Small intestine (tissue), 7 donors: ENCODE data around the gene AGPS. TPM values are rescaled to one million over a fixed set of nuclear protein-coding genes. Genes with fewer than 3 reads are reported as not detected.

Source experiments
- DNase-seq, 2 donors: peaks; one replicate each; pipeline versions ENCODE4 v3.0.0 to v3.0.0-alpha.2; 2013
- FAIRE-seq: peaks from 2 replicates; lab custom pipeline; 2012; peaks lifted over from hg19 to GRCh38; lab: Jason Lieb, UNC
- H3K27ac ChIP-seq, 3 donors: one replicate each; pipeline ENCODE4 v1.5.1; 2013; ENCODE audit warnings: low read length in 2 of 3, mild to moderate bottlenecking in 2 of 3, control low read depth in 1 of 3, inconsistent platforms in 1 of 3, low read depth in 1 of 3, moderate library complexity in 1 of 3
- H3K27me3 ChIP-seq, 3 donors: one replicate each; pipeline ENCODE4 v1.6.1; 2013; ENCODE audit warnings: low read length in 3 of 3, inconsistent platforms in 1 of 3; ENCODE audit not compliant: control insufficient read depth in 3 of 3, insufficient read depth in 3 of 3
- H3K36me3 ChIP-seq, 3 donors: one replicate each; pipeline ENCODE4 v1.6.1; 2013; ENCODE audit warnings: low read length in 3 of 3, inconsistent platforms in 1 of 3, low read depth in 1 of 3, mild to moderate bottlenecking in 1 of 3, moderate library complexity in 1 of 3; ENCODE audit not compliant: control insufficient read depth in 3 of 3, insufficient read depth in 2 of 3
- H3K4me1 ChIP-seq, 3 donors: one replicate each; pipeline ENCODE4 v1.6.1; 2013; ENCODE audit warnings: low read length in 2 of 3, inconsistent platforms in 1 of 3, low read depth in 1 of 3, mild to moderate bottlenecking in 1 of 3, moderate library complexity in 1 of 3; ENCODE audit not compliant: control insufficient read depth in 3 of 3, insufficient read depth in 2 of 3
- H3K4me3 ChIP-seq, 3 donors: one replicate each; pipeline ENCODE4 v1.5.1; 2013; ENCODE audit warnings: low read length in 3 of 3, control low read depth in 1 of 3, inconsistent platforms in 1 of 3, low read depth in 1 of 3, mild to moderate bottlenecking in 1 of 3, moderate library complexity in 1 of 3
- H3K9me3 ChIP-seq, 2 donors: one replicate each; pipeline ENCODE4 v1.6.1; 2013; ENCODE audit warnings: low read depth in 1 of 2, low read length in 1 of 2; ENCODE audit not compliant: control insufficient read depth in 2 of 2, insufficient read depth in 1 of 2
- WGBS, 3 donors: extraction: QIAGEN DNeasy Blood & Tissue Kit; methylation state at CpG; one replicate each; pipeline ENCODE4 v1.1.7; 2013; 5-methylcytosine and 5-hydroxymethylcytosine counted together
- polyA plus RNA-seq, 4 donors: library from polyadenylated mRNA; stranded (reverse) in 3 of 4; unstranded in 1 of 4; fragments of 200-250 nt in 3 of 4; fragments of 120-200 nt in 1 of 4; gene quantifications; one replicate each; pipeline versions ENCODE4 v1.2.1 to v1.2.3, GENCODE V29; 2013
- donor health status: healthy with polysubstance abuse.
- donor health status: control.
- donor health status: control.
- donor health status: Bipolar disorder and iron deficiency.
- donor health status: healthy.

Gene AGPS
- polyA plus RNA-seq, 4 donors, result 7.6 to 26.7 (median 11.8) TPM

GRCh38 chr2:177556153-177556552, 163.6 kb downstream of the AGPS start:
- peaks cover 0 to 4% of the 10 kb centered on the region in 2 donors for H3K9me3 ChIP-seq
- no peak for FAIRE-seq
- peak in 1 of 2 donors; percentile 11 for DNase-seq
- no peaks in the 10 kb centered on the region for H3K36me3 ChIP-seq
- WGBS, 3 donors, result 65 to 89% (median 85%) methylated on average over 2 of the region's 2 CpGs
- H3K27ac ChIP-seq, result no peak overlapping the region
- peaks cover 0 to 4% (median 2%) of the 10 kb centered on the region in 3 donors for H3K4me1 ChIP-seq
- no peaks in the 10 kb centered on the region for H3K27me3 ChIP-seq
- H3K4me3 ChIP-seq, result no peak overlapping the region

GRCh38 chr2:177557794-177558193, 165.2 kb downstream of the AGPS start:
- WGBS, 3 donors, result 92 to 100% (median 94%) methylated on average over 1 of the region's 1 CpG
- Histone ChIP-seq H3K36me3 (no peaks in the 10 kb centered on the region), H3K27ac (no peak overlapping the region), H3K4me1 (no peaks in the 10 kb centered on the region), H3K4me3 (no peak overlapping the region), H3K9me3 (peaks cover 0 to 4% of the 10 kb centered on the region in 2 donors), H3K27me3 (no peaks in the 10 kb centered on the region)
- FAIRE-seq (no peak), DNase-seq (no peak)

GRCh38 chr2:177559638-177560037, 167.1 kb downstream of the AGPS start:
- H3K4me1 ChIP-seq, result no peaks in the 10 kb centered on the region
- no peak for DNase-seq
- H3K27ac ChIP-seq, result no peak overlapping the region
- H3K27me3 ChIP-seq, result no peaks in the 10 kb centered on the region
- no peak for FAIRE-seq
- peaks cover 0 to 4% of the 10 kb centered on the region in 2 donors for H3K9me3 ChIP-seq
- H3K4me3 ChIP-seq, result no peak overlapping the region
- H3K36me3 ChIP-seq, result no peaks in the 10 kb centered on the region
- 94 to 98% (median 95%) methylated on average over 2 of the region's 2 CpGs for WGBS, 3 donors

DNA sequence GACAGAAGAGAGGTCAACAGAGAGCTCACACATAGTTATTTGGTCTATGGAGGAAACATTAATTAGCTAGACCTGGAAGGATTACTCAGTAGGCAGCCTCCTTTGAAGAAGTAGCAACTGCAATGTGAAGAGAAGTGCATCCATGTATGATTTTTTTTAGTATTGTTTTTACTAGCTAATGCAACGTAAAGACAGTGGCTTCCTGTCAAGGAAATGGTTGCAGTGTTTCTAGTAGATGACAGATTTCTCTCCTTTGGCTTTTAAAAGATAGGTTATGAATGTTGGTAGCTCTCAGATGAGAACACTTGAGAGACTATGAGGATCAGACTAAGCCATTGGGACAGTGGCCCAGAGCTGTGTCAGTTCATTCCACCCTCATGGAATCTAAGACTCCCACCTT, 175.8 kb downstream of the AGPS start:
- FAIRE-seq, result no peak
- no peaks in the 10 kb centered on the region for H3K36me3 ChIP-seq

GRCh38 chr2:177568893-177569292, 176.3 kb downstream of the AGPS start:
- no peaks in the 10 kb centered on the region for H3K9me3 ChIP-seq
- H3K27ac ChIP-seq, result no peak overlapping the region
- no peaks in the 10 kb centered on the region for H3K4me1 ChIP-seq
- no peak overlapping the region for H3K4me3 ChIP-seq
- DNase-seq (no peak), FAIRE-seq (no peak)
- H3K36me3 ChIP-seq, result no peaks in the 10 kb centered on the region
- WGBS, 3 donors, result 86 to 93% (median 91%) methylated on average over 5 of the region's 5 CpGs
- no peaks in the 10 kb centered on the region for H3K27me3 ChIP-seq

More for the DNA sequence above, 175.8 kb downstream of the AGPS start:
- H3K4me1 ChIP-seq, result no peaks in the 10 kb centered on the region
- H3K9me3 ChIP-seq, result no peaks in the 10 kb centered on the region
- WGBS, 3 donors, result 53 to 71% (median 64%) methylated on average over 1 of the region's 1 CpG
- no peak for DNase-seq
- no peak overlapping the region for H3K27ac ChIP-seq
- H3K27me3 ChIP-seq, result no peaks in the 10 kb centered on the region
- H3K4me3 ChIP-seq, result no peak overlapping the region

DNA sequence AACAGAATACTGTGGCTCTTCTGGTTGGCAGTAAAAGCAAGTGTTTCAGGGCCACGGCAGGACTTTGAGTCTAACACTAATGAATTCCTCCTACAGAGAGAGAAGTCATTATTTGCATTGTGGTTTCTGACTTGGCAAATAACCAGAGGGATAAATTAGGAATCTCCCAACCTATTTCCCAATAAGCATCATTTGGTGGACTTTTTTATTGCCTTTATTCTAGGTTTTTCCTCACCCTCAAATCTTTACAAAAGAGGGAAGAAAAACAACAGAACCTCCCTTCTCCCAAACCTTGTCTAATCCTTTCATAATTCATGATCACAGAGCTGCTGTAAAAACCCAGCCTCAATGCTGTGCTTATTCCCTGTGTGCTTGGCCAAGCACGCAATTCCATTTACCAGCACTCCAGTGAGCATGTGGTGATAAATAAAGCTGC, 179.7 kb downstream of the AGPS start:
- Histone ChIP-seq H3K4me1 (no peaks in the 10 kb centered on the region), H3K27ac (no peak overlapping the region), H3K36me3 (no peaks in the 10 kb centered on the region), H3K9me3 (no peaks in the 10 kb centered on the region), H3K27me3 (no peaks in the 10 kb centered on the region), H3K4me3 (no peak overlapping the region)
- no peak for DNase-seq
- FAIRE-seq, result no peak
- 52 to 71% (median 52%) methylated on average over 2 of the region's 2 CpGs for WGBS, 3 donors

- H3K9me3 ChIP-seq, result no peaks in the 10 kb centered on the region
- DNase-seq (no peak), FAIRE-seq (no peak)
- no peaks in the 10 kb centered on the region for H3K36me3 ChIP-seq
- no peaks in the 10 kb centered on the region for H3K4me1 ChIP-seq
- WGBS, 3 donors, result 69 to 78% (median 77%) methylated on average over 3 of the region's 3 CpGs
- no peak overlapping the region for H3K4me3 ChIP-seq
- no peak overlapping the region for H3K27ac ChIP-seq
- no peaks in the 10 kb centered on the region for H3K27me3 ChIP-seq
Measured at GRCh38 chr2:177573120-177573519, 180.5 kb downstream of the AGPS start.

GRCh38 chr2:177574356-177574755, 181.8 kb downstream of the AGPS start:
- no peak for DNase-seq
- Histone ChIP-seq H3K4me1 (no peaks in the 10 kb centered on the region), H3K9me3 (no peaks in the 10 kb centered on the region), H3K4me3 (no peak overlapping the region), H3K36me3 (no peaks in the 10 kb centered on the region), H3K27me3 (no peaks in the 10 kb centered on the region), H3K27ac (no peak overlapping the region)
- 89 to 90% (median 89%) methylated on average over 7 of the region's 7 CpGs for WGBS, 3 donors
- no peak for FAIRE-seq

DNA sequence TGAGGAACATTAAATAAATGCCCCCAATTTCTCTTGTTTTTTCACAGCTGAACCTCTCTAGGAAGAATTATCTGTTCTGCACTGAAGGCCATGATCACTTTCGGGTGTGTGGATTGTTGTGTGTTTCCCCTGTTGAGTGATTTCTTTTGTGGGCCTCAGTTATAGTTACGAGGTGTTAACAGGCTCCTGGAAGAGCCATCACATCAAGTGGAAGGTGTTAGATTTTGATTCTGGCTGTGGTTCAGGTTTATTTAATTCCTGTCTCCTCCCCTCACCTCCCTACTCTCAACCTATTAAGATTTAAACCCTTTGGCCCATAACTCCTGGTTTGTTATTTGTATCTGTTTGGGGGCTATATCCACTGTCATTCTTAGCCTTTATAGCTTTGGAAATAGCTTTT, 182.8 kb downstream of the AGPS start:
- no peaks in the 10 kb centered on the region for H3K9me3 ChIP-seq
- 90 to 98% (median 94%) methylated on average over 2 of the region's 2 CpGs for WGBS, 3 donors
- no peaks in the 10 kb centered on the region for H3K4me1 ChIP-seq
- H3K27ac ChIP-seq, result no peak overlapping the region
- no peaks in the 10 kb centered on the region for H3K27me3 ChIP-seq
- FAIRE-seq (no peak), DNase-seq (no peak)
- H3K4me3 ChIP-seq, result no peak overlapping the region
- H3K36me3 ChIP-seq, result no peaks in the 10 kb centered on the region
